ENCODE data around the gene CHMP5. TPM values are rescaled to one million over a fixed set of nuclear protein-coding genes. Genes with fewer than 3 reads are reported as not detected.
A peak's percentile ranks its signal among the peaks of the same experiment; 100 is the strongest.

Gene CHMP5
- total and polyA plus RNA-seq, 10 of the 15 experiments (the other 5 are each of a cell fraction or from before 2014, with no cell fraction given), result 40.3 to 179 (median 78.6) TPM

- Histone ChIP-seq H3K4me1 (ENCODE audit: control insufficient read depth, insufficient read depth, low read length) (peaks cover 15% of the 10 kb centered on the region), H3K4me3 (no peak overlapping the region), H2AFZ (ENCODE audit: control insufficient read depth, low read depth, low read length) (no peak overlapping the region), H3K27ac (ENCODE audit: control insufficient read depth, insufficient read depth) (peak overlapping the region; percentile 5; the same call in 1 of the 2 replicates), H3K9me3 (replicated peaks; ENCODE audit: control insufficient read depth, insufficient read depth, low read length) (no peaks in the 10 kb centered on the region), H3K79me2 (ENCODE audit: control insufficient read depth, insufficient read depth, low read length) (peaks cover 18% of the 10 kb centered on the region), H3K4me2 (ENCODE audit: control insufficient read depth, insufficient read depth) (0 out of 2 replicates have a peak overlapping the region, but pooled peaks have one; percentile 8), H3K27me3 (replicated peaks in 1 of 2; ENCODE audit: control insufficient read depth in 2 of 2, insufficient read depth in 2 of 2, low read length in 1 of 2) (no peaks in the 10 kb centered on the region), H3K9ac (ENCODE audit: control insufficient read depth, insufficient read depth, low read length) (no peak overlapping the region), H4K20me1 (ENCODE audit: control insufficient read depth, insufficient read depth) (no peaks in the 10 kb centered on the region), H3K36me3 (ENCODE audit: control insufficient read depth in 2 of 2, insufficient read depth in 2 of 2, low read length in 1 of 2) (peaks cover 14 to 61% of the 10 kb centered on the region in 2 experiments)
- DNase-seq (ENCODE audit: low read depth, low spot score), result no peak
- 92% methylated on average over 1 of the region's 1 CpG for WGBS (ENCODE audit: insufficient coverage, insufficient replicate concordance, low lambda C conversion rate, missing lambda C conversion rate)
- no peak for FAIRE-seq
- peak; percentile 43; the same call in 2 of the 3 replicates for ATAC-seq
- no TSS peak for BruUV-seq (replicated peaks)
- intact Hi-C loops (cut with micrococcal nuclease; ENCODE audit: unreplicated experiment) (no loop called here), in situ Hi-C loops (cut with MboI) (no loop called here)
- POLR2A ChIA-PET, result interaction anchor here (0.9 kb wide), 1 partner anchor 14 kb away, joined by 3 read pairs; the partner anchor contains the start of gene NFX1
- CTCF ChIA-PET, result interaction anchor here (1.4 to 1.5 kb wide), 2 partner anchors 14 to 18 kb away, joined by 3 to 6 read pairs; partner anchors contain the start of gene NFX1
- SMC1A ChIA-PET (ENCODE audit: uncharacterized antibody, unreplicated experiment), result interaction anchor here (1.1 to 1.3 kb wide), 2 partner anchors 8 to 17 kb away, joined by 3 read pairs; no protein-coding TSS in a partner anchor
- RAD21 ChIA-PET (ENCODE audit: unreplicated experiment), result interaction anchor here (0.7 kb wide), 1 partner anchor 17 kb away, joined by 3 read pairs; no protein-coding TSS in a partner anchor
- TF ChIP-seq RAD51 (IDR thresholded peaks at IDR 0.05) (no peak), PRDM15 (CRISPR knock-in tag; IDR thresholded peaks at IDR 0.05) (no peak), BCLAF1 (IDR thresholded peaks at IDR 0.05) (no peak), SPI1 (IDR thresholded peaks at IDR 0.05; ENCODE audit: borderline replicate concordance, insufficient read depth, low read depth, low read length) (peak; percentile 45; the same call in 1 of the 2 replicates), KDM1A (IDR thresholded peaks at IDR 0.05; ENCODE audit: borderline replicate concordance) (no peak), SMARCA5 (IDR thresholded peaks at IDR 0.05) (no peak), CREM (IDR thresholded peaks at IDR 0.05; ENCODE audit: low read depth) (no peak), BCL3 (IDR thresholded peaks at IDR 0.05; ENCODE audit: borderline replicate concordance, insufficient read depth, low read depth, low read length, poor library complexity, severe bottlenecking) (no peak), SREBF1 (IDR thresholded peaks at IDR 0.05; ENCODE audit: low read length) (no peak), RUNX3 (IDR thresholded peaks at IDR 0.05; ENCODE audit: low read length) (peak; percentile 45; the same call in 1 of the 2 replicates), REST (IDR thresholded peaks at IDR 0.05; ENCODE audit: low read depth, low read length) (no peak)
These were observed 39.5 kb downstream of the CHMP5 start for GRCh38 chr9:33304362-33304761.
